ENCODE results near the gene TPT1.

Gene TPT1

GRCh38 chr13:45305079-45305478 is 35.9 kb downstream of the TPT1 start:
- DNase-seq (ENCODE audit: low read depth) = no peak
- no peak overlapping the region for H3K4me3 ChIP-seq (ENCODE audit: low read depth, low read length)
- no peak for TF ChIP-seq MYC (IDR thresholded peaks at IDR 0.05; ENCODE audit: low read depth, low read length)
- no peak for TF ChIP-seq CTCF (IDR thresholded peaks at IDR 0.05; ENCODE audit: low read depth, low read length)
- TF ChIP-seq MAX (IDR thresholded peaks at IDR 0.05; ENCODE audit: low read depth, low read length) = no peak
- TF ChIP-seq POLR2A (IDR thresholded peaks at IDR 0.05; ENCODE audit: extremely low read depth, insufficient read length) = no peak

GRCh38 chr13:45303866-45304265 is 37.1 kb downstream of the TPT1 start:
- H3K4me3 ChIP-seq (ENCODE audit: low read depth, low read length) = no peak overlapping the region
- no peak for TF ChIP-seq MYC (IDR thresholded peaks at IDR 0.05; ENCODE audit: low read depth, low read length)
- TF ChIP-seq CTCF (IDR thresholded peaks at IDR 0.05; ENCODE audit: low read depth, low read length) = no peak
- no peak for TF ChIP-seq MAX (IDR thresholded peaks at IDR 0.05; ENCODE audit: low read depth, low read length)
- TF ChIP-seq POLR2A (IDR thresholded peaks at IDR 0.05; ENCODE audit: extremely low read depth, insufficient read length) = no peak
- DNase-seq (ENCODE audit: low read depth) = no peak

- TF ChIP-seq MAX (IDR thresholded peaks at IDR 0.05; ENCODE audit: low read depth, low read length) (no peak), POLR2A (IDR thresholded peaks at IDR 0.05; ENCODE audit: extremely low read depth, insufficient read length) (no peak), CTCF (IDR thresholded peaks at IDR 0.05; ENCODE audit: low read depth, low read length) (no peak), MYC (IDR thresholded peaks at IDR 0.05; ENCODE audit: low read depth, low read length) (no peak)
- DNase-seq (ENCODE audit: low read depth) = no peak
- H3K4me3 ChIP-seq (ENCODE audit: low read depth, low read length) = no peak overlapping the region
These were observed 38.0 kb downstream of the TPT1 start for GRCh38 chr13:45303026-45303425.

GRCh38 chr13:45302507-45302906 is 38.5 kb downstream of the TPT1 start:
- no peak overlapping the region for H3K4me3 ChIP-seq (ENCODE audit: low read depth, low read length)
- TF ChIP-seq POLR2A (IDR thresholded peaks at IDR 0.05; ENCODE audit: extremely low read depth, insufficient read length) (no peak), MYC (IDR thresholded peaks at IDR 0.05; ENCODE audit: low read depth, low read length) (no peak), MAX (IDR thresholded peaks at IDR 0.05; ENCODE audit: low read depth, low read length) (no peak)
- DNase-seq (ENCODE audit: low read depth) = no peak

GRCh38 chr13:45301263-45301662 is 39.7 kb downstream of the TPT1 start:
- TF ChIP-seq CTCF (IDR thresholded peaks at IDR 0.05; ENCODE audit: low read depth, low read length) (no peak), POLR2A (IDR thresholded peaks at IDR 0.05; ENCODE audit: extremely low read depth, insufficient read length) (no peak), MAX (IDR thresholded peaks at IDR 0.05; ENCODE audit: low read depth, low read length) (no peak), MYC (IDR thresholded peaks at IDR 0.05; ENCODE audit: low read depth, low read length) (no peak)
- DNase-seq (ENCODE audit: low read depth) = no peak
- H3K4me3 ChIP-seq (ENCODE audit: low read depth, low read length) = no peak overlapping the region

GRCh38 chr13:45300190-45300985 is 40.6 kb downstream of the TPT1 start:
- H3K4me3 ChIP-seq (ENCODE audit: low read depth, low read length) = no peak overlapping the region
- DNase-seq (ENCODE audit: low read depth) = no peak

More at GRCh38 chr13:45300190-45300985, 40.6 kb downstream of the TPT1 start:
- no peak for TF ChIP-seq MYC (IDR thresholded peaks at IDR 0.05; ENCODE audit: low read depth, low read length)
- TF ChIP-seq MAX (IDR thresholded peaks at IDR 0.05; ENCODE audit: low read depth, low read length) = no peak
- TF ChIP-seq POLR2A (IDR thresholded peaks at IDR 0.05; ENCODE audit: extremely low read depth, insufficient read length) = no peak
